ENCODE results near the gene RXRG. TPM values are rescaled to one million over a fixed set of nuclear protein-coding genes. Genes with fewer than 3 reads are reported as not detected.

RXRG gene
- total RNA-seq (2022; extraction: Qiagen RNA extraction; ENCODE audit: low read depth), result not detected in 5 replicates

DNA sequence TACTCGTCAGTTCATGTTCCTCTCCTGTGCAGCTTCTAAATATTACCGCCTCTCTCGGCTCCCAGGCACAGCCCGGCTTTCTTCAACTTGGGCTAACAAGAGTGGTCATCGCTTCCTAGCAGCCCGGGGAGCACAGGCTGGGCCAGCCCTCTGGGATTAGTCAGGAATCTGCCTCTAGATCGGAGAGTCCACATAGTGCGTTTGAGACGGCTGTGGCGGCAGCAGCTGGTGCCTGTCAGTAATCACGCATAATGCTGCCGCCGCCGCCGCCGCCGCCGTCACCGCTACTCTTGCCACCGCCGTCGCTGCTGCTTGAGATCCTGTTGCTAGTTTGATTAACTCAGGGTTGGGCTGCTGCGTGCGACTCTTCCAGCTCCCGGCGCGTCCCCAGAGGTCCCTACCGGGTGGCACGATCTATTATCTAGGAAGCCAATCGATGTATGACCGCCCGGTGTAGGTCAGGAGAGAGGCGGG, at the start of gene RXRG:
RXRG (minus strand) TSS at position 230 of the 474 bp plus-strand sequence. CDS start 233 bp downstream, outside the sequence.

GRCh38 chr1:165355977-165356811, 88.7 kb downstream of the RXRG start, which contains the start of gene LMX1A:
Gene LMX1A, minus strand, starts transcription at chr1:165356715. Its CDS starts 1,156 bp downstream, at chr1:165355559.

Other genes starting within 250 kb of the RXRG start
- not detected in 5 replicates for gene LMX1A, start 88.4 kb downstream of the RXRG start, total RNA-seq (2022; extraction: Qiagen RNA extraction; ENCODE audit: low read depth)
- gene LRRC52, start 98.9 kb upstream of the RXRG start, total RNA-seq (2022; extraction: Qiagen RNA extraction; ENCODE audit: low read depth), result not detected in 5 replicates
- 186 to 221 TPM (median 192 TPM) in 5 replicates for gene MGST3, start 186.1 kb upstream of the RXRG start, total RNA-seq (2022; extraction: Qiagen RNA extraction; ENCODE audit: low read depth)

Measured in A549 treated with ZK216348 at 1 μM for 4 hours (cell line).